Left kidney (tissue), 2 donors: ENCODE results near the gene SEZ6. TPM values are rescaled to one million over a fixed set of nuclear protein-coding genes. Genes with fewer than 3 reads are reported as not detected.

ENCODE experiments used
- DNase-seq: peaks from one replicate; pipeline ENCODE4 v3.0.0-alpha.2; 2013
- polyA plus RNA-seq: library from polyadenylated mRNA; unstranded; fragments of 120-200 nt; gene quantifications from one replicate; pipeline ENCODE4 v1.2.1, GENCODE V29; 2013; ENCODE audit not compliant: insufficient read length

Gene SEZ6
- polyA plus RNA-seq, 1 donor, result 0.63 TPM

DNA sequence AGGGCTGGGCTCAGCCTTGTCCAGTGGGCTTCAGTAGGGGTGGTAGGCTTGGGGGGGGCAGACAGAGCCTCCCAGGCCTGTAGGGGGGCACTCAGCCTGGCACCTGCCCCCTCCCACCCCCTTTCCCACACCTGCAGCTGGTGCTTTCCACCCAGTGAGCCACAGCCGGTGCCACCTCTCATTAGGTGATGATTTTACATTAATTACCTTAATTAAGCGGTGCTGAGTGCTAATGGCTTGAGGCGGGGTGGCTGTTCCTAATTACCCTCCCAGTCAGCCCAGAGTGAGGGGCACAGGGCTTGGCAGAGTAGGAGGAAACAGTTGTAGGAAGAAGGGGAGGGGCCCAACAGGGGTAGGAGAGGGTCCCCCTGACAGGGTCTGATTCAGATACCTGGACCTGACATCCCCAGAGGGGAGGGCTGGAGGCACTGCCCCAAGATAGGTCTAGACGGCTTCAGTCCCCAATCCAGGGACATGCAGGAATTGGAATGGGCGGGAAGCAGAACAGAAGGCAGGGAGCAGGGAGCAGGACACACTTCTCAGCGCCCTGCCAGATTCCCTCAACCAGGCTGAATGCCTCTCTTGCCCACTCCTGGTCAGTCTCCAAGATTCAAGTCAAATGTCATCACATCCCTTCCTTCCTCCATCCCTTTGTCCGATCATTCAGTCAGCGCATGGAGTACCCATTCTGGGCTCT is 28.0 kb downstream of the SEZ6 start:
- DNase-seq, result no peak

DNA sequence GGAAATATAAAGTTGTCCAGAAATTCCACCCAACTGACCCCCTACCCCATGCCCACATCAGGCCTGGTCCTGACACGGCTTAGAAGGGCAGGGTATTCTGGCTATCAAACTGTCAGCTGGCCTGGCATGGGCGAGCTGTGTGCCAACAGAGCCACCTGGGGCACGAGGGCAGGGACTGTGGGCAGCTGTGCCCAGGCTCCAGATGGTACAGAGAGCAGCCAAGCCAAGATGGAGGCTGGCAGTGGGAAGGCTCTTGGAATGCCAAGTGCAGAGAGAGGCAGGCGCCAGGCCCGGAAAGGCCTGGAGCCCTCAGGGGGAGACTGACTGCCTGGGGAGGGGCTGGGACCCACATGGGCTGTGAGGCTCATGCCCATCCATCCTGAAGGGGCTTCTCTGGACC is 30.2 kb downstream of the SEZ6 start:
- no peak for DNase-seq

DNA sequence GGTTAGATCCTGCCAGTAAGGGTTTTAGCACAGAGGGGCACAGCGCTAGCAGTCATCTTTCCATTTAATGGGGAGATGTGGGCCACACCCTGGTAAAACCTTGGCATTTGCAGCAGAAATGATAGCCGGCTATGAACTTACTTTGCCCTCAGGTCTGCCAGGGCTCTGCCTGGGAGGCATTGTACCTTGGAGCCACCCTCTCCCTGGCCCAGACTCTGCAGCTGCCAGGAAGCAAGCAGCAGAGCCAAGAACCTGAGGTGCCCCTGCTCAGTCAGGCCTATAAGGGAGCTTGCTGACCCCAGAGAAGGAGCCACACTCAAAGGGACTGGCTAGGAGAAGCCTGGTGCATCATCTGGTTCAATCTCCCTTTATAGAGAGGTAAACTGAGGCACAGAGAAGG is 30.8 kb downstream of the SEZ6 start:
- DNase-seq, result no peak

DNA sequence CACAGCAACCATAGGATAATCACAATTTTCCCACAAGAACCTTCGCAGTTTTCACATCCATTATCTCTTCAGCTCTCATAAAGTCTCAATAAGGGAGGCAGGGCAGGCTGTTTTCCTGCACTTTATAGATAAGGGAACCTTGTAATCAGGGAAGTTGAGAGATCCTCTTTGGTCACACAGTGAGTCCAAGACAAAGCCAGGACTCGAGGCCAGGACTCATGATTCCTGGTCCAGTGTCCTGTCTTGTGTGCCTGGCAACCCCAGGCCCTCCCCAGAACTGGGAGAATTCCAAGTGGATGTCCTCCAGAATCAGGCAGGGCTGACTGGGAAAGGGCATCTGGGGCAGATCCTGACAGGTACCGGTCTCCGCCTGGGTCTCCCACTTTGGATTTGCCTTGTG is 31.4 kb downstream of the SEZ6 start:
- DNase-seq, result no peak

DNA sequence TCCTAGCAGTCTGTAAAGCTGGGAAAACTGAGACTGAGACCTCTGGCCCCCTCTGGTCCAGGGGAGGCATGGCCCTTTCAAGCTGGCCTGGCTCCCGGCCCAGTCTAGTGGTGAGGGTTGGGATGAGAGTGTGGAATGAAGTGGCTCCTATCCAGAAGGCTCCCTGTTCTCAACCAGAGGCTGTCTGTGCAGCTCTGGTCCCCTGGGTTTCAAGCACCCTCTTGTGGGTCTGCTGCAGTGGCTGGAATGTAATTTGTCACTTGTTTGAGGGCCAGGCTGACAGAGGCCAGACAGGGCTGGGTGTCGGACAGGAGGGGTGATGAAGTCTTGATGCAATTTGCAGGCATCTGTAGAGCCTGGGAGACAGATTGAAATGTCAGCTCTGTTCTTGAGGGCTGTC is 32.4 kb downstream of the SEZ6 start:
- no peak for DNase-seq

DNA sequence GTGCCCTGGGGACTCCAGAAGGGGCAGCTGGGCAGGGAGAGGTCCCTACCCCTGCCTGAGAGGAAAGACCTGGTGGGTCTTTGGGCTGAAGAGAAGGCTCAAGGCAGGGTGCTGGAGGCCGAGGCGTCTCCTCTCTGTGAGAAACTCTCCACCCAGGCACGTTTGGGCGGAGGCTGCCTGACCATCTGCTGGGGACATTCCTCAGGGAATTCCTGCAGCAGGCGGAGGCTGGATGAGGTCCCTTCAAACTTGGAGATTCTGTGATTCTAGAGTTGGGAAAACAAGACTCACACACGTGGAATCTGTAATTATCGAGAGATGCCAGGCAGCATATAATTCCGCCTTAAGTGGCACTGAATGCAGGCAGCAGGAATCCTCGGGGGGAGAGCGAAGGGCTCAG is 33.4 kb downstream of the SEZ6 start:
- DNase-seq, result no peak

DNA sequence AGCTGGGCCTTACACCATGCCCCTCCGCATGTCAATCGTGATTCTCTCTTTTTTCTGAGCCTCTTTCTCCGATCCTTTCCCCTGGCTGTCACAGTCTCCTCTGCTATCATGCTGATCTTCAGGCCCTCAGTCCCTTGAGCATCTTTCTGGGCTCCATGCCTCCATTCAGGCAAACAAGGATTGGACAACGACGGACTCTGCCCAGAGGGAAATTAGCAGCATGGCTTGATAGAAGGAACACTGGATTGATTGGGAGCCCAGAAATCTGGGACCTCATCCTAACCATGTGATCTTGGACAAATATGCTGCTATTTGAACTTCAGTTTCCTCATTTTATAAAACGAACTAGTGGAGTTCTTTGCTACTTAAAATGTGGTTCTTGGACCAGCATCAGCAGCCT is 35.0 kb downstream of the SEZ6 start:
- no peak for DNase-seq

DNA sequence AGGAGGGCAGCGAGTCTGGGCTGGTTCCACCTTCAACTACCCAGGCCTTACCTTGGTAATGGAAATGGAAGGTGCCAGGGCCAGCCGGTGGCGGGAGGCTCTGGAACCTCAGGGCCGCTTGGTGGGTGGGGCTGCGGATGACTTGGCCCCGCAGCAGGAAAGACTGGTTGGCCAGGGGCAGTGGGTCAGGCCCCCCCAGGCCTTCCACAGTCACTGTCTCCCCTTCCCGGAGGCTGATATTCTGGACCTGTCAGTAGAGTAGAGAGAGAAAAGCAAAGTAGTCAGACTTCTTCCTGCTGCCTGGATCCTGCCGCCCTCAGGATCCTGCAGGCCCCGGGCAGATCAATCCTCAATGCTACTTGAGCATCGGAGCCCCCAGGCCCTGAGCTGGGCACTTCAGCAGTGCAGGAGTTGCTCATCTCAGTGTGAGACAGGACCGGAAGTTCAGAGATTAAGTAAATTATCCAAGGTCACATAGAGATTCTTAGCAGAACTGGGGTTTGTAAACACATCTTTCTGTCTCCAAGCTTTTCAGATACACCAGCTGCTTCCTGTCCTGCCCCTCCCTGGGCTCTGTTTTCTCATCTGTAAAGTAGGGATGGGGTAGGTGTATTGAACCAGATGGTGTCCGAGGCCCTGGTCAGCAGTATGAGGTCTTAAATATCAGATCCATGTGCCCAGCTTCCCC is 36.0 kb downstream of the SEZ6 start:
- DNase-seq, result no peak

DNA sequence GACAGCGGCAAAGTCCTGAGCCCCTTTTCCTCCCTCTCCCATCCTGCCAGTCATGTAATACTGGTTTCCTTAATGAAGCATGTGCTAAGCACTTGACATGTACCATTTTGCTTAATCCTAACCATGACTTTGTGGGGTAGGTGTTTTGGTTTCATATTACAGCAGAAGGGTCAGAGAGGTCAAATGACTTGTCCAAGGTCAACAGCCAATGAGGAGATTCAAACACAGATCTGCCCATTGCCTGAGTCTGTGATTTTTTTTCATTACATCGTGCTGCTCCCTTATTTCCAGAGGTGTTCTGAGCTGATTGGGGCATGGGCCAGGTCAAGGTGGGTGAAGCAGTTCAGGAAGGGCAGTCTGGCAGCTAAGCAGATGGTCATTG is 36.9 kb downstream of the SEZ6 start:
- DNase-seq, result no peak

DNA sequence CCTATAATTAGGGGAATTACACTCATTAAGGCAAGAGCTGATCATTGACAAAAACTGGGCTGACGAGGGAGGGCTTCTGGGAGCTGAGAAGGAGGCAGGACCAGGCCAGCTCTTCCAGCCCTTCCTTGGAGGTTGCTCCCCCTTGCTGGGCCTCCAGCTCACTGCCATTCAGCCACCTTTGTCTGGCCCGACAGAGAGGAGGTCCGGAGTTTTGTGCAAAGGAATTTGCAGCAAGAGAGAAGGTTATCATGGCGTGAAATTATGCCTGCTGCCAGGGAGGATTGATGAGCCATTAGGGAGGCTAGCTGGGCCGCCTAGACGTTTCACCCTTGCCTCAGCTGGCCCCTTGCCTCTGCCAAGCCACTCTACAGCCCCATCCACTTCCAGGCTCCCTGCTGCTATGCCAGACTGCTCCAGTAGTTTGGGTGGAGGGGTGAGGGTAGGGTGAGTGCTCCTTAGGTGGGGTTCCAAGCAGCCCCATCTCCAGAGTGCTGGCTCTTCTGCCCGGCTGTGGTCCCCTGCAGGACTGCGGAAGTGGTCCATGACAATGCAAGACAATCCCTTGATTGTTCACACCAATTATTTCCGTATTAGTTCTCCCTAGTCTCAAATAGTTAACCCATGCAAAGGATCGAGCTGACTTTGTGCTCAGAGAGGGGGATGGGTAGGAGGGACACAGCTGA is 37.5 kb downstream of the SEZ6 start:
- DNase-seq, result peak; percentile 55

DNA sequence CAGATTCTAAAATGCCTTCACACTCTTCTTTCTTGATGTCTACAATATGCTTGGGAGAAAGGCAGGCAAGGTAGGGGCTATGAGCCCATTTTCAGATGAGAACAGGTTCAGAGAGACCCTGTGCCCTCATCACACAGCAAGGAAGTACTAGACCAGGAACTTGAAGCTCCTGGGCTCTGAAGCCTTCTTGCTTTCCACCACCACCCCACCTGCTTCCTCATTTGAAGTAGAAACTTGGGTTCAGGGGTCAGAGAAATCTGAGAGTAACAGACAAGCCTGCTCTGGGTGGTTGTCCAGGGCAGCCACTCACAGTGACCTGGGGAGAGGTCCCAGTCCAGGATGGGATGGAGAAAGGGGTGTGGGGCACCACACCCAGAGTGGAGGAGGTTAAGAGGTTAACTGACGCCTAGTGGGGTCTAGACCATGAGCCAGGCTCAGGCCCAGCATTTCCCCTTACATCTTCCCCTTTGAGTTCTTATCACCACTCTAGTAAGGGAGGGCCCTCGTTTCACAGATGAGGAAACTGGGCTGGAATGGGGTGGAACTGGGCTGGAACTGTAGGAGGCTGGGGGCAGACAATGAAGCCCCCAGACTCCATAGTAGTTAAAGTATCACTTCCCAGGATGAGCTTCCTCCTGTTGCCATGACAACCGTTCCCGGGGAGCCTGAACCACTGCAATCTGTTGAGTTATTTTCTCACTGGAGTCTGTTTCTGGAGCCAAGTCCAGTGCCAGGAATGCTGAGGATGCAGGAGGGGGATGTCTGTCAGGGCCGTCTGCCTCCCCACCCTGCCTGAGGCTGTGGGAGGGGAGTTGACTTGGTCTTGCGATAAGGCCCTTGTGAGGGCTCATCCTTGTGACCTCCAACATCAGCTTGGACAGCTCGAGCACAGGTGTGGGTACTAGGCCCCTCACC is 38.4 kb downstream of the SEZ6 start:
- DNase-seq, result no peak

DNA sequence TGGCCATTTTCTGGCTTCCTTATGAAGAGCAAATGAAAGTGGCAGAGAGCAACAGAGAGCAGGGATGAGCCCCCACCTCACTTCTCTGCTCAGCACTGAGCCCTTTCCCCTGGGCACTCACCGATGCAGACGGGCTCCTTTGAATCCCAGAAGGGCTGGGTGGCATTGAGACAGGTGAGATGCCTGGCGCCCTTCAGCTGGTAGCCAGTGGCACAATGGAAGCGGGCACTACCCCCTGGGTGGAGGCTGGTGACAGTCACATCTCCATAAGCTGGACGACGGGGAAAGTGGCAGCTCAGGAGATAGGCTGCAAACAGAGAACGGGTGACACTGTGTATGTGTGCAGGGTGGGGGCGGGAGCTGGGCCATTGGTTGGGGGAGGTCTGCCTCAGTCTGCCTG is 42.0 kb downstream of the SEZ6 start:
- no peak for DNase-seq

DNA sequence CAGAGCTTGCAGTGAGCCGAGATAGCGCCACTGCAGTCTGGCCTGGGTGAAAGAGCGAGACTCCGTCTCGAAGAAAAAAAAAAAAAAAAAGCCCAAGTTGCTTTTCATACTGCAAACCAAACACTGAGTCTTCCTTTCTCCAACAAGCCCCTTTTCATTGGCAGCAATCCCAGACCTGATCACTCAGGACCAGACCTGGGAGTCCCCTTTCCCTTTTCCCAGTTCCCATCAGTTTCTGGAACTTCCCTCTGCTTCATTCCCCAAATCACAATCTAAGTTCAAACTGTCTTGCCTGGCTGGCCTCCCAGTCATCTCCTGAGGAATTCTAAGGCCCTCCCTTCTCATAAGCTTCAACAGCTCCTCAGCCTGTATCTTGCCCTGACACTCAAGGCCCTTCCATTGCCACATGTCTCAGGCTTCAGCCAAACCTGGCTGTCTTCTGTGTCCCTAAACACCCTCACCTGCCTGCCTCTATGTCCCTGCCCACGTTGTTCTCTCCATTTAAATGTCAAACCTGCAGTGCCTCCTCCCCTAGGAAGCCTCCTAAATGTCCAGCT is 42.7 kb downstream of the SEZ6 start:
- DNase-seq, result no peak

DNA sequence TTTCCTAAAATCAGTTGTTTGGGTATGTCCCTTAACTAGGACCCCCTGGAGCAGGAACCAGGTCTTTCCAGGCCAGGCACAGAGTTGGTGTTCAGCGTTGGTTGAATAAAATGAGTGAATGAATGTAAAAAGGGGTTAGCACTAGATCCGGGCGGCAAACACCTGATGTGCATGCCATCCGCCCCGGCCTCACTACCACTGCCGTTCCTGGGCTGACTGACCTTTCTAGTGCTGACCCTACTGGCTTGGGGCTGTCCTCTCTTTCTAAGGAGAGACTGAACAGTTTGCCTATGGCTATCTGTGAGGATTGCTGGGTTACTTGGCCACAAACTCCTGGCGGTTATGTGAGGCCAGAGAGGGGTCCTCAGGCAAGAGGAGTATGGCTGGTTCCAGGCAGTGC is 44.4 kb downstream of the SEZ6 start:
- no peak for DNase-seq

DNA sequence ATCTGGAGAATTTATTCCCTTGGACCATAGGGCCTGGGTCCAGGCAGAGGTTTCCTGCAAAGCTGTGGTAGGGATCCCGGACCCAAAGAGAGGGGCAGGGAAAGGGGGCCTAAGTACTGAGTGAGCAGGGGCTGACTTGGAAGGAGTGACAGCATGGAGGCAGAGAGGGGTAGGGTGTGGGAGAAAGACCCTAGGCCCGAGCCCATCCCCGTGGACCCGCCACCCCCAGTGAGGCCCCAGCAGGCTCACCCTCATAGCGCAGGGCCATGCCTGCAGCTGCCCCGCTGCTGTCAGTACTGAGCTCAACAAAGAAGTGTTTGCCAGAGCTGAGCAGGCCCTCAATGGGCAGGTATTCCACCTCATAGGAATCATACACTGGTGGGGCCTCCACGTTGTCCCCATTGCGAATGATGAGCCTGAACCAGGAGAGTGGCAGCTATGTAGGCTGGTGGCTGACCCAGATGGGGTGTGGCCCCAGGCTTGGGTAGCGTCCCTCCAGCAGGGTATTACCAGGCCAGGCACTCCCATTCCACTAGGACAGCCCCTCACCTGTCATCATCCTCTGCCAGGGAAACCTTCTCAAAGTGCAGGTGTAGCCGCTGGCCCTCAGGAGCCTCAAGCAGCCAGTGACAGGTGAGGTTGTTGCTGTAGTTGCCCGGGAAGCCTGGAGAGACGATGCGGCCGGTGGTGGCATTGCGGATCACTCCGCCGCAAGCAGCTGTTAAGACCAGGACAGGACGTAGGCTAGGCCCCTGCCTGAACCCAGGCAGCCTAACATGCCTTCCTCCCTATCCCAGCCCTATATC is 45.4 kb downstream of the SEZ6 start:
- DNase-seq, result no peak

DNA sequence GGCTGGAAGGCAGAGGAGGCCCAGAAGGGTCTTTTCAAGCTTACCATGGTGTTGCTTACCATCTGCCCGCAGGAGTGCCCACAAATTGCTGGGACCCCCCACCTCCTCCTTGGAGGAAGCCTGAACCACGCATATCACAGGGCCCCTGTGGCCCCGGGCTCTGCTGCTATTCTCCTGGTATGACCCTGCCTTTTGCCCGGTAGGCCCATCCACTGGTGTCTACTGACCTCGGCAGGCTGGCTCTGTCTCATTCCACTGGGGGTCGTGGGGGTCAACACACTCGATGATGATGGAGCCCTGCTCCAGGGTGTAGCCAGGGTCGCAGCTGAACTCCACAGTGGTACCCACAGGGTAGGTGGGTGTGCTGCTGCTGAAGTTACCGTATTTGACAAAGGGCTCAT is 46.4 kb downstream of the SEZ6 start:
- DNase-seq, result no peak

DNA sequence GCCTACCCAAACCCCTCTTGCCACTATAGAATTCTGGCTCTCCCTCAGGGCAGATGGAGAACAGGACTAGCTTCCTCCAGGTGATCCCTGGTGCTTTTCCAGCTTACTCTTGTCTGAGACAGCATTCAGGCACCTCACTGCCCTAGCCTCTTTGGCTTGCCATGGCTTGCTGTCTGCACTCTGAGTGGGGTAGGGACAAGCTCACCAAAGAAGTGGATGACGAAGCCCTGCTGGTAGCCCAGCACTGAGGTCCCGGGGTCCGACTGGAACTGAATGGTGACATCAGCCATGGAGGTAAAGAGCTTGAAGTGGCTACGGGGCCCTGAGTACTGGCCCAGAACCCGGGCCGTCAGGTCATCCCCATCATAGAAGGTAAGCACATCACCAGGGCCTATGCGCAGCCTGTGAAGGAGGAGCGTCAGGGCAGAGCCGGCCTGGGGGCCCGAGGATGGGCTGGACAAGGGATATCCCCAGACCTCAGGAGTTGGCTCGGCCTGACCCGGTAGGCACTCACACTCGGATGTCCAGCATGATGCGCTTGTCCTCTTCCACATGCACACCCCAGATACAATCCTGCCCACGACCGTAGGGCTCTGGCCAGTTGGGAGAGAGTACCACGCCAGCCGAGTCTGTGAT is 46.9 kb downstream of the SEZ6 start:
- no peak for DNase-seq

DNA sequence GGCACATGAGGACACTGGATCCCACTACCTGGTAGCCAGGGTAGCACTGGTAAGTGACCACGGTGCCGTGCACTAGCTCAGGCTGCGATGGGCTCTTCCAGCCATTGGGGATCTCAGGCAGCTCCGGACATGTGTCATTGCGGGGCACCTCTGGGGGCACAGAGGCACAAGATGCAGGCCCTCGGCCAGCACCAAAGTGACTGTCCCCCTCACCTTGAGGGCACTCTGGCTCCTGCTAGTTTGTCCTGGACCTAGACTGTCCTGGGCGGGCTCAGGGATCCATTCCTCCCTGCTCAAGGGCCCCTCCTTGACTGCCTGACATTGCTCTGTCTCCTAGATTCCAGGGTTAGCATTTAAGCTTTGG is 47.9 kb downstream of the SEZ6 start:
- no peak for DNase-seq

DNA sequence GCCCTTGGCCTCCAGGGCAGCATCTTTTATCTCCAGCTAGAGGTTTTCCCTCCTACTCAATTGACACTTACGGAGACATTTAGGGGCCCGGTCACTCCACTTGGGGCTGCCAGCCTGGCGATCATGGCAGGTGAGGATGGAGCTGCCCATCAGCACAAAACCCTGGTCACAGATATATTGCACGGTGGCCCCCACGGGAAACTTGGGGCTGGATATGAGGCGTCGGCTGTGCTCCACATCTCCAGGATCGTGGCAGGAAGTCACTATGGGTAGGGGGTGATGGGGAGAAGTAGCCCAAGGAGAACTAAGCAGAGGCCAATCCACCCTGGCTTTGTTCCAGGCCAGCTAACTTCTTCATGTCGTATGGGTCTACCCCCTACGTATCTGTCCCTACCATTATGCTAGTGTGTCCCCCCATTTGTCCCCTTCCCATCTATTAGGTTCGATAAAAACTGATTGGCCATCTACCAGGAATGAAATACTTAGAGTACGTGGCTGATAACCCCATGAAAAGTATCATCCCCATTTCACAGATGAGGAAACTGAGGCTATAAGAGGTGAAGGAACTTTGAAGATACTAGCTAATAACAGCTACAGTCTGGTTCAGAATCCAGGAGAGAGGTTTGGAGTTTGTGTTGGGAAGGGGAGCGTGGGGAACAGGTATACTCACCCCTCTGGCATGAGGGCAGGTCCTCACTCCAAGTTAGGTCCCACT is 48.4 kb downstream of the SEZ6 start:
- no peak for DNase-seq

DNA sequence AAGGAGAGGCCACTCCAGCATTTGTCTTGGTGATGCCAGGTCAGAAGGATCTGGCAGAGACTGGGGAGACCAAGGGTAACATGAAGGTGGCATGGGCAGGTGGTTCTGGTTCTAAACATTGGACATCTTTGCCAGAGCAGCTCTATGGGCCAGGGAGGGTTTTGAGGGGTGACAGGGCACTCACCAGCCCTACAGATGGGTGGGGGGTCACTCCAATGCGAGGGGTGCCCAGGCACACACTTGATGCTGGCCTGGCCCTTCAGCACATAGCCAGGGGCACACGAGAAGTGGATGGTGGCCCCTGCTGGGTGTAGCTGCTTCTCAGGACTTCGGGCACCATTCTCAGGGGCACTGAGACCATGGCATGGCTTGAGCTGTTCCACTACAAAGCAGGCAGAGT is 49.0 kb downstream of the SEZ6 start:
- DNase-seq, result no peak
